Measurements from ENCODE around the gene APC2.

- TF ChIP-seq CTCF (conservative IDR thresholded peaks at IDR 0.05; ENCODE audit: low read length) (no peak), EZH2phosphoT487 (IDR thresholded peaks at IDR 0.05; ENCODE audit: borderline replicate concordance, low read depth, low read length) (no peak)
Measured at GRCh38 chr19:1453525-1454364, 3.8 kb downstream of the APC2 start.
